ENCODE results near the gene STIL.

STIL gene

DNA sequence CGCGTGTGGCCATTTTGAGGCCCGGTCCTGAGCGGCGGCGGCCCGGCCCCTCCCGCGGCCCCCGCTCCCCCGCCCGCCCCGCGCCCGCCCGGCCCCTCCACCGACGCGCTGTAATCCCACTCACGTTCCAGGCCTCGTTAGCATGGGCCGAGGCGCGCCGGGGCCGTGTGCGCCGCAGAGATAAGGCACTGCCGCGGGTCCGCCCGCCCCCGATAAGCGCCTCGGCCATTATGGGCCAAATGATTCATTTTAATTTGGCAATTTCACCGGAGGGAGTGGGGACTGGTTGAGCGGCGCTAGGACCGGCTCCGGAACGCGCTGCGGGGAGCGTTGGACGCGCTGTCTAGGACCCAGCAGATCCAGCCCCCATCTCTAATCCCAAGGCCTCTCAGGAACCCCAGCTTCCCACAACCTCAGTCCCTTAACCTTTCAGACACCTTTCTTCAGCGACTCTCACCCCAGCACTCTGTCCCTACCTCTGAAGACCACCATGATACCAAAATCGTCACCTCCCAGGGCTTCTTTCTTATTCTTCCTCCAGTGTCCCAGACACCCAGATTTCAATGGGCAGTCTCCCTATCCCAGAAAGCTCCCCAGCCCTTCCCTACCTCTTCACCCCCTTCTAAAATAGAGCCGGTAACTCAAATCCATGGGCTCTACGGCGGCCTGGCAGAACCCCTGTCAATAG lies 81.6 kb downstream of the STIL start, which contains the start of gene TAL1:
TAL1 (minus strand) TSS at position 39 of the 688 bp plus-strand sequence. CDS start 6,337 bp downstream, outside the sequence.
- no peak for DNase-seq

DNA sequence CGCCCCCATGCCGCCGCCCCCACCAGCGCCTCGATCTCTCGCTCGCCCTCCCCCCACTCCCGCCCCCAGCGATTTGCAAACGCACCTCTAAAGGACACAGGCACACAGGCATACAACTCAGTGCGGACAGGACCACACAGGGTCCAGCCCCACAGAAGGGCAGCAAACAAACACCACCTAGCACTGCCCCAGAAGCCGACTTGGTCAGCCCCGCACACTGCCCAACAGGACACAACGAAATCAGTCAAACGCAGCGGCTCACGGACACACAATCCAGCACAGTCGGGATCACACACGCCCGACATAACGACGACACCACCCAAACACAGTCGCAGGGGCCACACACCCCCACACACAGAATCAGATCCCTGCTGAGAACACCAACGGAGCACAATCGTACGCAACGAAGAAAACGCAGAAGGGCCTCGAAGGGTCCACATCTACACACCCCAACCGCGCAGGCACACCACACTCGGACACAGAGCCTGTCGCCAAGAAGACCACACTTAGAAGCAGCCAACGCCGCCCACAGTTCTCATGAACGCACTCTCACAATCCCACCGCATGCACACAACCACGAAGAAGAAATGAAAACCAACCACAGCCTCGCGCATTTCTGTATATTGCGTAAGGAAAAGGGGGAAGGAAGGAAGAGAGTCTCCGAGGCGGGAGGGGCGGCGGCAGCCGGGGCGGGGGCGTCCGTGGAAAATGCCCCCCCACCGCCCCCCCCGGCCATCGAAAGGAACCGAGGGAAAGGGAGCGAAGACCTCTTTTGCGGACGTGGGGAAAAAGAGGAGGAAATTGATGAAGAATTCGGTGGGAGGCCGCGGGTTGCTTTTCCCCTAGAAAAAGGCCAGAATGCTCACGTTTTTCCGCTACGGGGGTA lies 82.4 kb downstream of the STIL start:
- DNase-seq, result no peak

DNA sequence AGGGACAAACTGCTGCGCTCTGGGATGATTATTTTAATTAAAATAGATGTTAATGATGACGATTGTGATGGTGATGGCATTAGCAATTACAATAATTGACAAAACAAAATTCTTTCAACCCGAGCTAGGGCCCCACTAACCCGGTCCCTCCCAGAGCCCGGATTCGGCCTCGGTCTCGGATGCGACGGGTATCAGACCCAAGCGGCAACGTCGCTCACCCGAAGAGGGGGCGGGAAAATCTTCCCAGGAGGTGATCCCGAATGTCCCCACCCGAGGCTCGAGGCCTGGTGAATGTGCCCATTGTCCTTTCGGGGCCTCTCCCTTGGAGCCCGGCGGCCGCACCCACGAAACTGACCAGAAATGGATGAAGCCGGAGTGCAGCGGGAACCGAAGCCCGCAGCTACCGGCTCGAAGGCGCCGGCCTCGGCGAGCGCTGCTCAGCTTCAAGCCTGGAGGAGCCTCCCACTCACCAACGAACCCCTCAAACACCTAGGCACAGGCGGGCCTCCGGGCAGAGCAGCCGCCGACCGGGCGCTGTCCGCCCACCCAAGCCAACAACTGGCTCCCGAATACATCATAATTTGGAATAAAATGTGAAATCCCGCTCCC lies 83.2 kb downstream of the STIL start:
- DNase-seq, result no peak

DNA sequence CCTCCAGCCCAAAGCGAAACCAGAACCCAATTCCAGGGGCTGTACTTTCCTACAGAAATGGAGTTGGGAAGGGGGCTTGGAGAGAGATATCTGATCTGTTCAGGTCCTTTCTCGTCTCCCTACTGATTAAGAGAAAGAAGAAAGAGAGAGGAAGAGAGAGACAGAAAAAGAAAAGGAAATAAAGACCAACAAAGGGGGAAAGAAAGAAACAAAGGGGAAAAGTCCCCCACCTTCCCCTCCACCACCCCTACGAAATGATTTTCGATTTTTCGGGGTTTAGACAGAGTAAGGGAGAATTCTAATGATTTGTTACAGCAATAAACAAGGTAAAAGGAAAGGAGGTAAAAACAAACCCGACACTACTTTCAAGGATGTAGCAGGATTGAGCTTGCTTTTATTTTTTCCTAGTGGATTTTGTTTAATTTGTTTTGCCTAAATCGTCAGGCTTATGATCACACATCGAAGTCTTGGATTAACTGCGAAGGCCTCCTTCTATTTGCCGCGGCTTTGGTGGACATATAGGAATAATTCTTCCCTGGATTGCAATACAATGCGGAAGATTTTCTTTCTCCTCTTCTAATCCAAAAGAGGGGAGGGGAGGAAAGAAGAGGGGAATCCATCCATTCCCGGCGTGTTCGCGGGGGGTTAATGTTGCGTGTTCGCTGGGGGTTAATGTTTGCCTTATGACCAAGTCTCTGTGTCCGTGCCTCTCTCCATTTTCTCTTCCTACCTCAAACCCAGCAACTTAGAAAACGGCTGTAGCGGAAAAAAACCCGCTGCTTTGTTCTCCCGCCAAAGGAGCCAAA lies 83.9 kb downstream of the STIL start:
- no peak for DNase-seq

DNA sequence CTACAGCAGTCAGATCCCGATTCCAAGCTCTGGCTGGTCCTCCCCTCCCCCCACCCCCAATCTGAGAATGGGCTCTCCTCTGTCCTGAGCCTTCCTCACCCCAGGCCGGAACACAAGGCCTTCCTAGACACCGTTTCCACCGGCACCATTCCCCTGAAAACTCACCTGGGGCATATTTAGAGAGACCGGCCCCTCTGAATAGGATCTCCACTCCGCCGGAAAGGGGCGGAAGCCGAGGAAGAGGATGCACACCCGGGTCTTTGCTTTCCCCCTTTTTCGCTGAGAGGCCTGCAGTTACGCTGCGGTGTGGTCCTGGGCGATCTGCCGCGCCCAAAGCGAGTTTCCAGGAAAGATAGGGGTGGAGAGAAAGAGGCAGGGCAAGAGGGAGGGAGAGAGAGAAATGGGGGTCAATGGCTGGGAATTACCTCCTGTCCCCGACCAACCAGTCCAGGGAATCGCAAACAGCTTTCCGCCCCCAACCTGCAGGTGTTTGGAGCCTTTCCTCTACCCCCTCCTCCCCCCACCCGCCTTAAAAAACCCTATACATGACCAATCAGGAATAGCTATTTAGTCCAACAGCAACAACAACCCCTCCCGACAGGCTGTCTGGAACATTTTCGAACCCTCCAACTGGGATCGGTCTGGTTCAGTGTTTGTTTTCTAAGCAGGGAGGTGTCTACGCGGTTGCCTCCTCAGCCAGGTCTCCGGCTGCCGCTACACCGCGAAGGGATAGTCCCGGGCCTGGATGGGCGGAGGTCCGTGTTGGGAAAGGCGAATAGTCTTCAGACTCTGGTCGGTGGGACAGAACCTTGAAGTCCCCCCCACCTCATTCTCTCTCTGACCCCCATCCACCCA lies 84.7 kb downstream of the STIL start:
- DNase-seq, result no peak

DNA sequence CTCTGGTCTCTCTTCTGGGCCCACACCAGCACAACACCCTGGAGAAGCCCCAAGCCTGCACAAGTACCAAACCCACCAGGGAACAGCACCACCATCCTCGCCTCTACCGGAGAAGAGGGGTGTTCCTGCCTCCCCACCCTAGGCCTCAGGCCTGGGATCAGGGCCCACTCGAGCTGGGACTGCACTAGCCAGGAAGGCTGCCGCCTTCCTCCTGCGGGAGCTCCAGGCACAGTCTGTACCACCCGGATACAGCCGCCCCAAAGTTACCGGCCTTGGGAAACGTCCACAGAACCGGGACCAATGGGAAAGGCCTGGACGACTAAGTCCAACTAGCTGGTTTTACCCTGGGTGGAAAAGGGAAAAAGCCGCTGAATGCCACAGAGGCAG lies 85.3 kb downstream of the STIL start:
- DNase-seq, result no peak

DNA sequence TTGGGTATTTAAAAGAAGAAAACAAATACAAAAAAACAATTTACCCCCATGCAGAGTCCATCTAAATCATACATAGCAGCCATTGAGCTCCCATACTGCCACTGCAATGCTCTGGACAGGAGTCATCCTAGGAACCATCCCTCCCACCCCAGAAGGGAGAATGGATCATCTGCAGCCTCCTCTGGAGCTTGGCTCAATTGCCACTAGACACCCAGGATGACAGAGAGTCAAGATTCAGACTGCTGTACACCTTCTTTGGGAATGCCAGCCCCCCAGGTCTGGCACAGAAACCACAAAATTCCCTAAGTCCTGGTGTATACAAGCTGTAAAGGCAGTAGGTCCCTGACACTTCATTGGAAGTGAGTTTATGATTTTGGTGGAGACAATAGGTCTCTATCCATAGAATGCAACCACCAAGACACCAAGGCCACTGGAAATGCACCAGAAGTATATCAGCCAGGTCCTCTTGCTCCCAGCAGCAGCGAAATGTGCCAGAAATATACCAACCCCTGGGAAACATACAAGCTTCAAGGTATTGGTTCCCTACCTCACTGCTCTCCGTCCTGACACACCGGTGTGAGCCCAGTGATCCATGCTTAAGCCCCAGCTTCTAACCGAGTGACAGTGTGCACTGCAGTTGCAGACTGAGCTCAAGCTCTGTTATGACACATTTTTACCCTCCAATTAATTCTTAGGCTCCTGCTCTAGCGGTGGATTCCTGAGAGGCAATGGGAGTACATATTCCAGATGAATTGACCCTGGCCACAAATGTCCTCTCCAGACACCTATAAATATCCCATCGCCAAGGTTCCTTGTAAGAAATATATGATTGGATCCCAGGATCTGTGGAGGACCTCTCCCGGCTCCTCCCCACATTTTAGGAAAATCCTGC lies 86.4 kb downstream of the STIL start:
- DNase-seq, result no peak

DNA sequence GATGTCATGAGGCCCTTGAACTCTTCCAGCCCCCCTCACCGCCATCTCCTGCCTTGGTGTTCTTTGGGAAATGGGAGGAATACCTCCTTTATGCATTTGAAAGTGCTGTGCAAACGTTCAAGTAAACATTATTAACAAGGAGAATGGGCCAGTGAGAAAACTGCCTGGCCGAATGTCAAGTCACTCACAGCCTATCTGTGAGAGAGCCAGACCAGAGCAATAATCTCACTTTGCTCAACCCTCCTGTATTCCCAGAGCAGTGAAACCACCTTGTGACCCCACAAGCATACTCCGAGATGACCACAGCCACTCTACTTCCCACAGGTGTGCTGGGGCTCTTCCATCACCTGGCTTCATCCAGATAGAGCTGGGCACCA lies 87.1 kb downstream of the STIL start:
- DNase-seq, result no peak

DNA sequence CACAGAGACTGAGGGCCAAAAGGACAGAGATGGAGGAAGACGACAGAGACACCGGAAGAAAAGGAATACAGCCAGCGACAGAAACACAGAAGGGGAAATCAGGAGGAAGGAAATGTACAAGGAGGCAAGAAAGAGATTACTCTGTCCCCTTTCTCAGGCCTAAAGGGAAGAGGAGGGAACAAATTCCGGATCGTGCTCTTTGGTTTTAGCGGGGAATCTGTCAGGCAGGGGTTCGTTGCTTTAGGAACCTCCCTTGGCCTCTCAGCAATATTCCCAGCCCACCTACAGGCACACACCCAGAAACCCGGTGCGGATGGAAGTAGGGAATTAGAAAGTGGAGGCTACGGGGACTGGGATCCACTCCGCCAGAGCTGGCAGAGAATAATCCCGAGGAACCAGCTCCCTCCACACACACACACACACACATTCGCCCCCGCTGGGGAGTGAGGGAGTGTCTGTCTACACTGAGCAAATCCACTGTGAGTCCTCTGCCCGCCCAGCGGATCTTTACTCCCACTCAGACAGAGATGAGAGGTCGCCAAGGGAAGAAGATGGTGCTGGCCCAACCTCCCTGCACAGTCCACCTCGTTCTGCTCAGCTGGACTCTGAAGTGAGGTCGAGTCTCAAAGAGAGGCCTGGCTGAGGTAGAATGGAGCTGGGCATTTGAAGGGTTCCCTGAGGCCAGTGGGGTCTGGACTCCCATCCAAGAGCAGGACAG lies 87.7 kb downstream of the STIL start:
- no peak for DNase-seq

DNA sequence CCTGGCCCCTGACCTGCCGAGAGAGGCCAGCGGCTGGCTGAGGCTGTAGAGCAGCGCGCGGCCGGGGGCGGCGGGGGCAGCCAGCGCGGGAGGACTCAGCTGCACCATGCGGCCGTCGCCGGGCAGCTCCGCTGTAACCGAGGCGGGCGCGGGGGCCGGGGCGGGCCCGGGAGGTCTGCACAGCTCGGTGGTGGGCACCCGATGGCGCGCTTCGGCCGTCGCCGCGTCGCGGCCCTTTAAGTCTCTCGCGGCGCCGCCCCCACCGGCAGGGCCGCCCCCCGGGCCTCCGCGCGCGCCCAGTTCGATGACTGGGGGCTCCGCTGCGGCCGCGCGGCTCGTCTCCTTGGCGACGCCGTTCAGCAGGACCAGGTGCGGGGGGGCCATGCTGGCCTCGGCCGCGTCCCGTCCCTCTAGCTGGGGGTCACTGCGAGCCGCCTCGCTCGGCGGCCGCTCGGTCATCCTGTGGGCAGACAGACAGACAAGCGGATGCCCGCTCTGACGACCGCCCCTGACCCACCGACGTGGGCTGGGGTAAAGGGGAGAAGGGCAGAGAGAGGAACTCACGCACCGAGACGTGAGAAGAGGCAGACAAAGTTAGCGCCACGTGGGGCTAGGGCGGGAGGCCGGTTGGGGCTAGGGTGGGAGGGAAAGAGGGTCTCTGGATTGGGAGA lies 88.4 kb downstream of the STIL start:
- no peak for DNase-seq

DNA sequence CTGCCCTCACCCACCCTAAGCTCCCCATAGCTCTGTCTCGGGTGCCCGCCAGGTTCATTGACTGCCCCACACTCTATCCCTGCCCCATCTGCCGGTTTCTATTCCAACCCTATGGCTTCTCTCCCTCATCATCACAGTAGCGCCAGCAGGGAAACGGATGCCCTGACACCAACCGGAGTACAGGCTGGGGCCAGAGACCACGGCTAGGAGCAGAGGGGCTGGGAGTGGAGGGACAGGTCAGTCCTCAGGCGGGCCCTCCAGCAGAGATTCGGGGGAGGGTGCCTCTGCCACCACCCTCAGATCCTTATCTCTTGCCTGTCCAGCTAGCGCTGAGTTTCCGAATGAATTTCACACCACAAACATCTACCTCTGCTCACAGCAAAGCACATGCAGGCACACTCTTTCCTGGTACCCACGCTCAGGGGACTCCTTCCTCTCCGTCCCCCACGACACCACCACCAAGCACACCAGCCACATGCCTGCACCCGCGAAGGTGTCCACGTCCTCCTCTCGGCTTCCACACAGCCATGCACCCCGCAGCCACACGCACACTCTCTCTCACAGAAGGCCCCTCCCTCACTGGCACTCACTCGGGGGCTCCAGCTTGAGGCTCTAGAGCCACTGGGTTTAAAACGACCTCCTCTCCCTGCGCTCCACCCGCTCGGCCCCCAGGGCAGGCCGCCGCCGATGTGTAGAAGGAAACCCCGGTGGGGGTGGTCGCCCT lies 89.1 kb downstream of the STIL start:
- DNase-seq, result no peak

DNA sequence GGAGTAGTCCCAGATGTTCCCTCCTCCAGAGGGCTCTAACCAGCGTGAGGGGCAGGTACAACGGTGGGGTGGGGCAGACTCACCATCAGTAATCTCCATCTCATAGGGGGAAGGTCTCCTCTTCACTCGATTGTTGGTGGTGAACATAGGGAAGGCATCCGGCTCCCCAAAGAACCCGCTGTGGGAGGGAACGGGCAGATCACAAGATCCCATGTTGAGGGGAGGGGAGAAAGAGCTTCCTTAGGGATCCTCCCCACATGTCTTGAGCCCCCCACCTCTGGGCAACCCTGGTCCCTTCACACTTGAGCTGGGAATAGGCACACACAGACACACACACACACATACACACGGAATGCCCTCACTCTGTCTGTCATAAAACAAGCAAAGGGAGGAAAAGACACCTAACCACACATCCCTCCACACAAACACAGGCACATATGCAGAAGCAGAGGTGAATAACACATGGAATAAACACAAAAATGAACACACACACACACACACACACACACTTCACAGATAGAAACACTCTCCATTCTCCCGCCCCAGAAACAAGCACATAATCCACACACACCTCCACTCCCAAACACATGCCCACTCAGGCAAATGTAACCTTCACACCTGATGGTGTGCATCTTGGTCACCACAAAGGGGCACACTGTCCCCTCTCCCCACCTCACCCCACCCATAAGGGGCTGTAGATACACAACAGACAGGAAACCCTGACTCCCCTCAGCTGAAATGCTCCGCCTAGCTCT lies 89.8 kb downstream of the STIL start:
- no peak for DNase-seq

DNA sequence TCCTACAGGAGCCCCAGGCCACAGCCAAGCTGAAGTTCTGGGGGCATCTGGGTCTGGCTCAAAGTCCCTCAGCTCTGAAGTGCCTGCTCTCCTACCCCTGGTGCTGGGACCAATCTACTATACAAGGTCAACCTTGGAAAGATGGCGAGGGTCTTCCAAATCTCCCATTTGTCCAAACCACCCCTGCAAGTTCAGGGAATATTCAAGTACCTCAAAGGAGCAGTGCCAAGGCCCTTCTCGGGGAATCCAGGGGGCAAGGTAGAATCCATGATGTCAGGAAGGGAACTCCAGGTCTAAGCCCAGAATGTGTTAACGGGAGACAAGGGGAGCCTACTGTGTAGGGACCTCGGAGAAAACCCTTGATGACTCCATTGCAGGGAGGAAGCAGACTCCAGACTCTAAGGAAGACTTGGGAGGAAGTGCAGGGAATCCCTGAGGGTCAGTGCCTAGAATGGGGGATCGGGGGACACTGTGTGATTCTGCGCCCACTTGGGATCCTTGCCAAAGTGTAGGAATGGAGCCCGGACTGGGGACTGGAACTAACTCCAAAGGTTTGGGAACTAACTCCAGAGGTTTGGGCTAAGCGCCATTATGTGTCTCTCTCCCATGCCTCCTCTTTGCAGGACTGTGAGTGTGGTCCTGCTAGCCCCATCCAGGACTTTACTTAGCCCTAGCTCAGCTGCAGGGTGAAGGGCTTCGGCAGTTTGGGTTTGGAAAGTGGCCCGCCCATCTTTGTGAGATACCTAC lies 90.6 kb downstream of the STIL start:
- no peak for DNase-seq

DNA sequence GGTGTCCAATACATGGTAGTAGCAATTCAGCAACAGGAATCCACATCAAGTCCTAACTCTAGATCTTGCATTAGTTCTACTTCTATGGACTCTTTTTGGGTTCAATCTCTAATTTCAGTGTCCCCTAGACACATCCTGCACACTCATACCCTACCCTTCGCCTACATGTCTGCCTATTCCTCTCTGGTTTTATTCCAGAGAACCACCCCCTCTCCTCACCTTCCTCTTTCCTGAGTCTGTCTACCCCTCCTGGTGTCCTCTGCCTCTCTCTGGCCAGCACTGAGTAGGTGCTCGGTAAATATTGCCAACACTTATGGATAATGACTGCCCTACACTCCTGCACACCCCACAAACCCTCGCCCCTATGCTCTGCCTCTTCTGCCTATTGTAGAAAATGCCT lies 91.5 kb downstream of the STIL start:
- no peak for DNase-seq

DNA sequence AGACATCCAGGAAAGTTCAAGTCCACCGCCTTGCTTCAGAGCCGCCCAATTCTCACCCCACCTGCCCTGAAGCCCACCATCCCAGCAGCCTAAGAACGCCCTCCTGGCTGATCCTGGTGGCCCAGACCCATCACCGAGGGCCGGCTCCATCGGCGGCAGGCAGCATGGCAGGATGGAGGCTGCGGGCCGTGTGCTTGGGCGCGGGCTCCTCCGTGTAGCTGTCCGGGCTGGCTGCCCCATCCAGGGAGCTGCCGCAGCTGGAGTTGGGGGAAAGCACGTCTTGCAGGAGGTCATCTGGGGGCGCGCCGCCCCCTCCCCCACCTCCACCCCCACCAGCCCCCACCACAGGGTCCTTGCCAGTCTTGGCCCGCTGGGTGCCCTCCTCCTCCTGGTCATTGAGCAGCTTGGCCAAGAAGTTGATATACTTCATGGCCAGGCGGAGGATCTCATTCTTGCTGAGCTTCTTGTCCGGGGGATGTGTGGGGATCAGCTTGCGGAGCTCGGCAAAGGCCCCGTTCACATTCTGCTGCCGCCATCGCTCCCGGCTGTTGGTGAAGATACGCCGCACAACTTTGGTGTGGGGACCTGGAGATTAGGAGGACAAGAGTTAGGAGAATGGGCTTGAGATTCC lies 94.2 kb downstream of the STIL start:
- DNase-seq, result no peak

DNA sequence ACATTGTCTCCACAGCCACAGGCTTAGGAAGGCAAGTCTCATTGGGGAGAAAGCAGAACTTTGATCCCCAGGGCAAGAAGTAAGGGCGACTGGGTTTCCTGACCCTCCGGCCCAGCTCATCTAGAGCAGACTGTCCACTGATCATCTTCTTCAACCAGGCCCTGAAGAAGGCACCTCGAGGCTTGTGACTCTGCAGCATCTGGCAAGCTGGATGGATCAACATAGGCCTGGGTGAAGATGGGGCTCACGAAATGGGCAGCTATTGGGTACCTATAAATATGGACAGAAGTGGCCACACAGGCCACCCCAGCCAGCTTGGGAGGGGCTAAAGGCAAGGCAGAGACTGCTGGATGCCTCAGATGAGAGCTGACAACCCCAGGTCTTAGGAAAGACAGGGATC lies 94.9 kb downstream of the STIL start:
- DNase-seq, result no peak

Data from activated CD8-positive, alpha-beta memory T cell treated with anti-CD3 and anti-CD28 coated beads, Interleukin-2, amount 50 U/mL, for 4 hours (primary cell).